HG02798 (cell line): ENCODE measurements around the gene PRKACG.

Experiments
- ATAC-seq: cut with Tn5 transposase; IDR thresholded peaks from one replicate; pipeline ENCODE4 v1.9.1; 2021; ENCODE audit warnings: mild to moderate bottlenecking; ENCODE audit not compliant: unreplicated experiment, poor library complexity

Gene PRKACG

GRCh38 chr9:68983522-68984424 is 30.1 kb downstream of the PRKACG start:
- peak; percentile 31 for ATAC-seq

- peak; percentile 56 for ATAC-seq
These were observed 30.9 kb downstream of the PRKACG start for GRCh38 chr9:68983008-68983411.

GRCh38 chr9:68981789-68982188 is 32.1 kb downstream of the PRKACG start:
- peak; percentile 40 for ATAC-seq

GRCh38 chr9:68980341-68980914 is 33.5 kb downstream of the PRKACG start:
- ATAC-seq = no peak

- no peak for ATAC-seq
These were observed 34.2 kb downstream of the PRKACG start for GRCh38 chr9:68979538-68980314.

- no peak for ATAC-seq
These were observed 35.4 kb downstream of the PRKACG start for GRCh38 chr9:68978501-68978900.

GRCh38 chr9:68978066-68978465 is 35.8 kb downstream of the PRKACG start:
- ATAC-seq = no peak

- ATAC-seq = no peak
These were observed 38.4 kb downstream of the PRKACG start for GRCh38 chr9:68975365-68976043.

GRCh38 chr9:68974901-68975300 is 39.0 kb downstream of the PRKACG start:
- ATAC-seq = no peak

GRCh38 chr9:68974431-68974830 is 39.5 kb downstream of the PRKACG start:
- peak; percentile 94 for ATAC-seq

- no peak for ATAC-seq
These were observed 40.3 kb downstream of the PRKACG start for GRCh38 chr9:68973619-68974018.

- ATAC-seq = no peak
These were observed 43.8 kb downstream of the PRKACG start for GRCh38 chr9:68970151-68970550.

GRCh38 chr9:68969538-68969937 is 44.4 kb downstream of the PRKACG start:
- ATAC-seq = no peak

GRCh38 chr9:68967800-68968199 is 46.1 kb downstream of the PRKACG start:
- no peak for ATAC-seq

- peak; percentile 84 for ATAC-seq
These were observed 47.4 kb downstream of the PRKACG start for GRCh38 chr9:68966496-68966944.

GRCh38 chr9:68964765-68965164 is 49.1 kb downstream of the PRKACG start:
- no peak for ATAC-seq

GRCh38 chr9:68964102-68964541 is 49.8 kb downstream of the PRKACG start:
- ATAC-seq = no peak

- no peak for ATAC-seq
These were observed 50.5 kb downstream of the PRKACG start for GRCh38 chr9:68963416-68963815.
